Measurements from ENCODE around the gene MSMP.

DNA sequence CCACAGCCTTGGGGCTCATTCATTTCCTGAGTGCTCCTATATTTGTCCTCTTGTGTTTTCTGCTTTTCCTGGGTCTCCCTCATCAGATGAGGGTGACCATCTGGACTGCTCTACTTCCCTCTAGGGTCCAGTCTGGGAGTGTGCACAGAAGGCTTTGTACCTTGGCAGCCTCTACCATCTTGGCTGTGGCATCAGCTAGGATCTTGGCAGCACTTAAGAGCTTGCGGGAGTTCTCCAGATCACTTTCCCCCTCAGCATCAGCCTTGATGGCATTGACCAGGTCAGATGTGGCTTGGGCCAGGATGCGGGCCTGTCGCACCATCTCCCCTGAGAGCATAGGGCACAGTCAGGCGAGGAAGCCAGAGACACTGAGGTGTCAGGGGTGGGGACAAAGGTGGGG, 37.8 kb downstream of the MSMP start:
- TF ChIP-seq CTCF (IDR thresholded peaks at IDR 0.05) (no peak), EZH2 (IDR thresholded peaks at IDR 0.05; ENCODE audit: borderline replicate concordance, insufficient read depth, low read depth, low read length, poor library complexity, severe bottlenecking) (no peak)
